Mesothelial cell of epicardium (in vitro differentiated cells): ENCODE data around the gene GINS3. TPM values are rescaled to one million over a fixed set of nuclear protein-coding genes. Genes with fewer than 3 reads are reported as not detected.

Experiments used
- DNase-seq, 2 experiments: peaks; one replicate each; pipeline ENCODE4 v3.0.0; 2021; ENCODE audit warnings: low spot score in 2 of 2; ENCODE audit not compliant: unreplicated experiment in 2 of 2
- H3K27ac Mint-ChIP-seq: 2 replicates; pipeline ENCODE4 v1.8.0; 2021; ENCODE audit warnings: mixed read lengths
- H3K27me3 Mint-ChIP-seq: 2 replicates; pipeline ENCODE4 v1.8.0; 2021; ENCODE audit warnings: low read depth, mixed read lengths
- H3K36me3 Mint-ChIP-seq: 2 replicates; pipeline ENCODE4 v1.8.0; 2021; ENCODE audit warnings: mixed read lengths
- H3K4me1 Mint-ChIP-seq: 2 replicates; pipeline ENCODE4 v1.8.0; 2021; ENCODE audit warnings: mixed read lengths
- H3K4me3 Mint-ChIP-seq: 2 replicates; pipeline ENCODE4 v1.8.0; 2021; ENCODE audit warnings: mild to moderate bottlenecking, moderate library complexity, mixed read lengths
- H3K9me3 Mint-ChIP-seq: 2 replicates; pipeline ENCODE4 v1.8.0; 2021; ENCODE audit warnings: mixed read lengths
- total RNA-seq: library from RNA; stranded (reverse); gene quantifications from 3 replicates; pipeline ENCODE4 v1.2.1, GENCODE V29; 2021
- TF ChIP-seq, protein P1 (sequence below): fragments of 200-600 bp; sonication (generic); IDR thresholded peaks from one replicate; pipeline ENCODE4 v1.5.0; 2021; ENCODE audit warnings: antibody characterized with exemption; ENCODE audit not compliant: unreplicated experiment

The GINS3 gene
- total RNA-seq, 1 donor from 2014 or later: 5.0 TPM

DNA sequence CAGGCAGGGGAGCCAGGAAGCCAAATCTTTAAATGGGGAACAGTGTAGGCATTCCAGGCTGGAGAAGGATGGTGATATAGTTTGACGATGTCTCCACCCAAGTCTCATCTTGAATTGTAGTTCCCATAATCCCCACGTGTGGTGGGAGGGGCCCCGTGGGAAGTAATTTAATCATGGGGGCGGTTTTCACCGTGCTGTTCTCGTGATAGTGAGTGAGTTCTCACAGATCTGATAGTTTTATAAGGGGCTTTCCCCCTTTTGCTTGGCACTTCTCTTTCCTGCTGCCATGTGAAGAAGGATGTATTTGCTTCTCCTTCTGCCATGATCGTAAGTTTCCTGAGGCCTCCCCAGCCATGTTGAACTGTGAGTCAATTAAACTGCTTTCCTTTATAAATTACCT, 28.8 kb downstream of the GINS3 start:
- Mint-ChIP-seq H3K27ac (no peak overlapping the region), H3K36me3 (no peaks in the 10 kb centered on the region), H3K27me3 (peaks cover 22% of the 10 kb centered on the region), H3K9me3 (no peaks in the 10 kb centered on the region), H3K4me3 (no peak overlapping the region), H3K4me1 (no peaks in the 10 kb centered on the region)
- TF ChIP-seq, protein P1, sequence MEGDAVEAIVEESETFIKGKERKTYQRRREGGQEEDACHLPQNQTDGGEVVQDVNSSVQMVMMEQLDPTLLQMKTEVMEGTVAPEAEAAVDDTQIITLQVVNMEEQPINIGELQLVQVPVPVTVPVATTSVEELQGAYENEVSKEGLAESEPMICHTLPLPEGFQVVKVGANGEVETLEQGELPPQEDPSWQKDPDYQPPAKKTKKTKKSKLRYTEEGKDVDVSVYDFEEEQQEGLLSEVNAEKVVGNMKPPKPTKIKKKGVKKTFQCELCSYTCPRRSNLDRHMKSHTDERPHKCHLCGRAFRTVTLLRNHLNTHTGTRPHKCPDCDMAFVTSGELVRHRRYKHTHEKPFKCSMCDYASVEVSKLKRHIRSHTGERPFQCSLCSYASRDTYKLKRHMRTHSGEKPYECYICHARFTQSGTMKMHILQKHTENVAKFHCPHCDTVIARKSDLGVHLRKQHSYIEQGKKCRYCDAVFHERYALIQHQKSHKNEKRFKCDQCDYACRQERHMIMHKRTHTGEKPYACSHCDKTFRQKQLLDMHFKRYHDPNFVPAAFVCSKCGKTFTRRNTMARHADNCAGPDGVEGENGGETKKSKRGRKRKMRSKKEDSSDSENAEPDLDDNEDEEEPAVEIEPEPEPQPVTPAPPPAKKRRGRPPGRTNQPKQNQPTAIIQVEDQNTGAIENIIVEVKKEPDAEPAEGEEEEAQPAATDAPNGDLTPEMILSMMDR: no peak
- DNase-seq: no peak

DNA sequence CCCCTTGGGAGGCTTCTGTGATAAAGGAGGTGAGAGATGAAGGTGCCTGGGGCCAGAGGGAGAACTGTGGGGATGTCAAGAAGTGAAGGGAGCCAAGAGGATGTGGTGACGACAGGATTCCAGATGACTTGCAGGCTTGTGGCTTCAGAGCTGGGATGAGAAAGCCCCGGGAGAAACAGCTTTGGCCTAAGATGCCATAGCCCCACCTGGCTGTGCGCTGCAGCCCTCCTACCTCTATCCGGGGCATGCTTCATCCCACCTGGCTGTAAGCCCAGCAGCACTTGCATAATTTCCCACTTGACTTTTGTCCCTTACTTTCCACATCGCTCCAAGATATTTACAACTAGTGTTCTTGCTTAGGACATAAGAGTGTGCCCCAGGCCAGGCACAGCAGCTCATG, 29.3 kb downstream of the GINS3 start:
- no peaks in the 10 kb centered on the region for H3K9me3 Mint-ChIP-seq
- H3K27me3 Mint-ChIP-seq: peaks cover 23% of the 10 kb centered on the region
- H3K4me1 Mint-ChIP-seq: no peaks in the 10 kb centered on the region
- H3K27ac Mint-ChIP-seq: no peak overlapping the region
- TF ChIP-seq, protein P1: no peak
- H3K4me3 Mint-ChIP-seq: no peak overlapping the region
- no peaks in the 10 kb centered on the region for H3K36me3 Mint-ChIP-seq
- DNase-seq: no peak

DNA sequence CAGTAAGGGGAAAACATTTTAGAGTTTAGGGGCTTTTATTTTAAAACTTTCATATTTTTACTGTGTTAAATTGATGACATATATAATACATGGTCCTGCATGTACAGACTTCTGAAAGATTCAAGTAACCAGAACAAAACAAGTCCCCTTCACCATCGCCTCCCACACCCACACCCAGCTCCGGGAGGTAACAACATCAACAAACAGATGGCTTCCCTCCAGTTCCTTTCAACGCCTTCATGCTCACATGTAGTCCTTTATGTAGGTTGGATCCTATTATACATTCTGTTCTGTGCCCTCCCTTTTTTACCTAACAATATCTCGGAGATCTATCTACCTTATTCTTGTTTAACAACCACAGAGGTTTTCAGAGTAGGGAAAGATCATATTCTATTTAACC, 30.5 kb downstream of the GINS3 start:
- no peak overlapping the region for H3K4me3 Mint-ChIP-seq
- no peaks in the 10 kb centered on the region for H3K36me3 Mint-ChIP-seq
- no peaks in the 10 kb centered on the region for H3K9me3 Mint-ChIP-seq
- DNase-seq: no peak
- no peak overlapping the region for H3K27ac Mint-ChIP-seq
- H3K4me1 Mint-ChIP-seq: no peaks in the 10 kb centered on the region
- H3K27me3 Mint-ChIP-seq: peaks cover 33% of the 10 kb centered on the region
- TF ChIP-seq, protein P1: no peak

DNA sequence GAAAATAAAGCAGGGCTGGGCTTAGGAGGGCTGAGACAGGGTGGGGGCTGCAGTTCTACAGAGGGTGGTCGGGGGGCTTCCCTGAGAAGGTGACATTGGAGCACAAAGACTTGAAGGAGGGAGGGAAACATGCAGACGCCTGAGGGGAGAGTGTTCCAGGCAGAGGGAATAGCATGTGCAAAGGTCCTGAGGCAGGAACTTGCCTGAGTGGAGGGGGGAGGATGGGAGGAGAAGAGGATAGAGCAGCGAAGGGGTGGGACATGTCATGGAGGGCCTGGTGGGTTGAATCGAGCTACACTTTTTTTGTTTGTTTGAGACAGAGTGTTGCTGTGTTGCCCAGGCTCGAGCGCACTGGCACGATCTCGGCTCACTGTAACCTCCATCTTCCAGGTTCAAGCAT, 33.0 kb downstream of the GINS3 start:
- H3K27me3 Mint-ChIP-seq: peaks cover 45% of the 10 kb centered on the region

DNA sequence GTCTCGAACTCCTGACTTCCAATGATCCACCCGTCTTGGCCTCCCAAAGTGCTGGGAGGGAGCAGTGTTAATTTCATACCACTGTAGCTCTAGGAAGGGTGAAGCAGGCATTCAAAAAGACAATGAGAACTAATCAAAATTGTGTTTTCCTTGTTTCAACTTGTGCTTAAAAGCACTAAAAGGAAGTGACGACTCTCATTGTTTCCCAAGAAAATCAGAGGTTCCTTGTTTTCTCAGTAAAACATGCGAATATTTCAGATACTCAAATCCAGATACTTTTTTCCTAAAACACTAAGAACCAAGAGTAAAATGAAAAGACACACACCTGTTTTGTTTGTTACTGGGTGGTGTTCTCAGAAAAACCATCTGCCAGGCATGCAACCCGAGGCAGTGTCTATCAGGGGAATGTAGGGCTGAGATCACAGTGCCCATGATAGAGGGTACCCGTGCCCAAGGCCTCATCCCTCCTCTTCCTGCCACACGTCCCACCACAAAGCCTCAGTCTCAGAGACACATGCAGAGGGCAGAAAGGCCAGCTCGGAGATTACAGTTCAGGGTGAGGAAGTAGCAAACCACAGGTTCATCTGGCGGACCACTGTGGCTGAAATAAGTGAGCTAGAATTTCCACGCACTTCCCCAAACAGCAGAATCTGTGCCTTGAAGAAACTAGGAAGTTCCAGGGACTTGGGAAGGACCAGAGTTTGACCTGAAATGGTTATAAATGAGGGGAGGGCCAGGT, 33.7 kb downstream of the GINS3 start:
- DNase-seq: no peak
- no peaks in the 10 kb centered on the region for H3K36me3 Mint-ChIP-seq
- peaks cover 47% of the 10 kb centered on the region for H3K27me3 Mint-ChIP-seq
- no peak overlapping the region for H3K27ac Mint-ChIP-seq
- TF ChIP-seq, protein P1: no peak
- H3K9me3 Mint-ChIP-seq: no peaks in the 10 kb centered on the region
- no peaks in the 10 kb centered on the region for H3K4me1 Mint-ChIP-seq
- H3K4me3 Mint-ChIP-seq: no peak overlapping the region

More for the DNA sequence above, 33.0 kb downstream of the GINS3 start:
- Mint-ChIP-seq H3K4me1 (no peaks in the 10 kb centered on the region), H3K9me3 (no peaks in the 10 kb centered on the region), H3K27ac (no peak overlapping the region), H3K36me3 (no peaks in the 10 kb centered on the region), H3K4me3 (no peak overlapping the region)
- DNase-seq: no peak
- TF ChIP-seq, protein P1: no peak
